BJ (cell line): ENCODE results near the gene SELENOO. TPM values are rescaled to one million over a fixed set of nuclear protein-coding genes. Genes with fewer than 3 reads are reported as not detected.

ENCODE experiments used
- CTCF ChIA-PET: fragments of 350-600 bp; formaldehyde crosslinking; extraction: SDS; loops from one replicate; lab custom pipeline; 2021; ENCODE audit warnings: antibody characterized with exemption, inconsistent platforms; lab: Yijun Ruan, JAX
- POLR2A ChIA-PET: fragments of 300-600 bp; sonication (Branson Sonifier 250); formaldehyde crosslinking; extraction: SDS; loops from one replicate; lab custom pipeline; 2021; ENCODE audit warnings: antibody characterized with exemption; lab: Charles Lee
- DNase-seq: peaks from one replicate; pipeline ENCODE4 v3.0.0-alpha.2; 2011; ENCODE audit warnings: low read depth
- H3K27me3 ChIP-seq: 2 replicates; pipeline ENCODE4 v1.6.0; 2011; ENCODE audit warnings: low read length; ENCODE audit not compliant: control insufficient read depth, insufficient read depth
- H3K36me3 ChIP-seq: 2 replicates; pipeline ENCODE4 v1.5.1; 2011; ENCODE audit warnings: low read length; ENCODE audit not compliant: control insufficient read depth, insufficient read depth
- H3K4me3 ChIP-seq: 2 replicates; pipeline ENCODE4 v1.5.1; 2011; ENCODE audit warnings: low read depth, mild to moderate bottlenecking, control low read depth, low read length
- polyA plus RNA-seq: library from polyadenylated mRNA; depleted of rRNA; stranded (reverse); fragments of >200 nt; gene quantifications from 2 replicates; pipeline ENCODE4 v1.2.3, GENCODE V29; 2011
- TF ChIP-seq, protein P1 (sequence below): IDR thresholded peaks from 2 replicates; pipeline ENCODE4 v1.5.1; 2011; ENCODE audit warnings: low read depth, mild to moderate bottlenecking, control low read depth, inconsistent platforms, low read length, moderate library complexity; ENCODE audit not compliant: insufficient read depth

SELENOO gene
- polyA plus RNA-seq, 1 experiment = 16.7 TPM

DNA sequence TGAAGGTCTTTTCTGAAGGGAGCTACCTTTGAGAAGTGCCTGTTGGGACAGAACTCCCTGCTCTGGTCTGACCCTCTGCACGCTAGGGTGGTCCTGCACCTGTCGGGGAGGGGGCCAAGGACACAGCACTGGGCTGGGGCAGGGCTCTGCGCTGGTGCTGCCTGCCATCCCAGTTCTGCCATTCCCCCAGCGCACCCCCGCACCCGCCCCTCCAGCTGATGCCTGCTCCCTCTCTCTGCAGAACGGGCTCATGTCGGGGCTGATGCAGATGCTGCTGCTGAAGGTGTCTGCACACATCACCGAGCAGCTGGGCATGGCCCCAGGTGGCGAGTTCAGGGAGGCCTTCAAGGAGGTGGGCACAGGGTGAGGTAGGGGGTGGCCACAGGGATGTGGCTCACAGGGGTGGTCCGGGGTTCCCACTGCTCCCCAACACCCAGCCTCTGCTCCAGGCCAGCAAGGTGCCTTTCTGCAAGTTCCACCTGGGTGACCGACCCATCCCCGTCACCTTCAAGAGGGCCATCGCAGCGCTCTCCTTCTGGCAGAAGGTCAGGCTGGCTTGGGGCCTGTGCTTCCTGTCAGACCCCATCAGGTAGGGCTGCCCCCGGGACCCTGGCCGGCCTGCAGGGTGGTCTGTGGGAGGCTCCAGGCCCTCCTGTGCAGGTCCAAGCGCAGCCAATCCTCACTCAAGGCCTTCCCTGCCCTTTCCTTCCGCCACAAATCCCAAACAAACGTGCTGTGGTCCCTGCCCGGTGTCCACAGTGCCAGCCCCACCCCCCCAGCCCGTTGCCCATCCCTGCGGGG, 3.6 kb upstream of the SELENOO start:
- Histone ChIP-seq H3K4me3 (no peak overlapping the region), H3K27me3 (no peaks in the 10 kb centered on the region), H3K36me3 (peaks cover 35% of the 10 kb centered on the region)
- CTCF ChIA-PET = no interaction called here
- POLR2A ChIA-PET = no interaction called here
- DNase-seq = no peak
- TF ChIP-seq, protein P1, sequence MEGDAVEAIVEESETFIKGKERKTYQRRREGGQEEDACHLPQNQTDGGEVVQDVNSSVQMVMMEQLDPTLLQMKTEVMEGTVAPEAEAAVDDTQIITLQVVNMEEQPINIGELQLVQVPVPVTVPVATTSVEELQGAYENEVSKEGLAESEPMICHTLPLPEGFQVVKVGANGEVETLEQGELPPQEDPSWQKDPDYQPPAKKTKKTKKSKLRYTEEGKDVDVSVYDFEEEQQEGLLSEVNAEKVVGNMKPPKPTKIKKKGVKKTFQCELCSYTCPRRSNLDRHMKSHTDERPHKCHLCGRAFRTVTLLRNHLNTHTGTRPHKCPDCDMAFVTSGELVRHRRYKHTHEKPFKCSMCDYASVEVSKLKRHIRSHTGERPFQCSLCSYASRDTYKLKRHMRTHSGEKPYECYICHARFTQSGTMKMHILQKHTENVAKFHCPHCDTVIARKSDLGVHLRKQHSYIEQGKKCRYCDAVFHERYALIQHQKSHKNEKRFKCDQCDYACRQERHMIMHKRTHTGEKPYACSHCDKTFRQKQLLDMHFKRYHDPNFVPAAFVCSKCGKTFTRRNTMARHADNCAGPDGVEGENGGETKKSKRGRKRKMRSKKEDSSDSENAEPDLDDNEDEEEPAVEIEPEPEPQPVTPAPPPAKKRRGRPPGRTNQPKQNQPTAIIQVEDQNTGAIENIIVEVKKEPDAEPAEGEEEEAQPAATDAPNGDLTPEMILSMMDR = no peak

DNA sequence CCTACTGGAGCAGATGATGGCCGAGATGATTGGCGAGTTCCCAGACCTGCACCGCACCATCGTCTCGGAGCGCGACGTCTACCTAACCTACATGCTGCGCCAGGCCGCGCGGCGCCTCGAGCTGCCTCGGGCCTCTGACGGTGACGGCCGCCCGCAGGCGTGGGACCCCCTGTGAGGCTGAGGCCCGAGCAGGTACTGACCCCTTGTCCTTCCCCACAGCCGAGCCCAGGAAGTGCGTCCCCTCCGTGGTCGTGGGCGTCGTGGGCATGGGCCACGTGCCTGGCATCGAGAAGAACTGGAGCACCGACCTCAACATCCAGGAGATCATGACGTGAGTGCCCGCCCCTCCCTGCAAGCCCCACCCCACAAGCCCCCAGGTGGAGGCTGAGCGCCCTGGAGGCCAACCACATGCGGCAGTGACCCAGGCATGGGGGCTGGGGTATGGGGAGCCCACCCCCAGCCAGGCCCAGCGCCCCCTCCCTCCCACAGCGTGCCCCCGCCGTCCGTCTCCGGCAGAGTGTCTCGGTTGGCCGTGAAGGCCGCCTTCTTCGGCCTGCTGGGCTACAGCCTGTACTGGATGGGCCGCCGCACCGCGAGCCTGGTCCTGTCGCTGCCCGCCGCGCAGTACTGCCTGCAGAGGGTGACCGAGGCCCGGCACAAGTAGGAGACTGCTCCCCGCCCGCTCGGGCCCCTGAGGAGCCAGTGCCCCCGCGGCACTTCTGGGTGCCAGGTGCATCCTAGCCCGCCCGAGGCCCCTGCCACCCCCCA, 2.8 kb upstream of the SELENOO start:
- ChIA-PET POLR2A (no interaction called here), CTCF (no interaction called here)
- H3K4me3 ChIP-seq = no peak overlapping the region
- peaks cover 35% of the 10 kb centered on the region for H3K36me3 ChIP-seq
- TF ChIP-seq, protein P1 = no peak
- H3K27me3 ChIP-seq = no peaks in the 10 kb centered on the region
- DNase-seq = no peak

DNA sequence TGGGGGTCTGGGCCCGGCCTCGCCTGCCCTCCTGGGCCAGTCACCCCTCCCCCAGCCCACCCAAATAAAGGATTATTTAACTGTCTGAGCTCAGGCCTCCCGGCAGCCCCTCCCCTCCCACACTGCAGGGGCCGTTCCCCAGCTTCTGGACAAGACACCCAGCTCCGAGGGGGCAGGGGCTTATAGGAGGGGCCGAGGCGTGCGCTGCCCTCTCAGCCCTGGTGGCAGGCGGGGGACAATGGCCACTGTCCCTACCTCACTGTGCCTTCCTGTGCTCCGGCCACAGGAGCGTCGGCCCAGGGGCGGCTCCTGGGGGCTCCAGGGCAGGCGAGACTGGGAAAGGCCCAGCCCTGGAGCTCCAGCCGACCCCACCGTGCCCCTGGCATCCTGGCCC, 2.2 kb upstream of the SELENOO start:
- H3K36me3 ChIP-seq = peaks cover 30% of the 10 kb centered on the region
- CTCF ChIA-PET = no interaction called here

DNA sequence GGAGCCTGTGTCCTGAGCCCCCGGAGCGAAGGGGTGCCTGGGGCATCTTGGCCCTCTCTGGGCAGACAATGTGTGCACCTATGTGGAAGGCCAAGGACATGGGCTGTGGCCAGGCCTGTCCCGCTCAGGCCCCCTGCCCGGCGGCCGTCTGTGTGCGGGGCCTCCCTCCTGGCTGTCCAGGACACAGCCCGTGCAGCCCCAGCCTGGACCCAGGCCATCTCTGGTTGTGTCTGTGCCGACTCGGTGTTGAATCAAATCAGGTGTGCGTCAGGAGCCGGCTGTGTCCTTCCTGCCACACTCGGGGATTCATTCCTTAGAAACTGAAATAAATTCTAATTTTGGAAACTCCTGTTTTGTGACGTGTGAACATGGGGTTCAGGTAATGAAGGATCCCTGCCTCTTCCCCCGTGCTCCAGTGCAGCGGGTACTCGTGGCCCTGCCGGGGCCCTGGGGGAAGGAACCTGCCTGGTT, 1.5 kb upstream of the SELENOO start:
- CTCF ChIA-PET = no interaction called here
- H3K36me3 ChIP-seq = peaks cover 23% of the 10 kb centered on the region
- no peak for DNase-seq
- H3K27me3 ChIP-seq = no peaks in the 10 kb centered on the region
- TF ChIP-seq, protein P1 = no peak
- no peak overlapping the region for H3K4me3 ChIP-seq
- POLR2A ChIA-PET = no interaction called here

More for the DNA sequence above, 2.2 kb upstream of the SELENOO start:
- H3K27me3 ChIP-seq = no peaks in the 10 kb centered on the region
- POLR2A ChIA-PET = no interaction called here
- no peak overlapping the region for H3K4me3 ChIP-seq
- TF ChIP-seq, protein P1 = no peak
- no peak for DNase-seq

DNA sequence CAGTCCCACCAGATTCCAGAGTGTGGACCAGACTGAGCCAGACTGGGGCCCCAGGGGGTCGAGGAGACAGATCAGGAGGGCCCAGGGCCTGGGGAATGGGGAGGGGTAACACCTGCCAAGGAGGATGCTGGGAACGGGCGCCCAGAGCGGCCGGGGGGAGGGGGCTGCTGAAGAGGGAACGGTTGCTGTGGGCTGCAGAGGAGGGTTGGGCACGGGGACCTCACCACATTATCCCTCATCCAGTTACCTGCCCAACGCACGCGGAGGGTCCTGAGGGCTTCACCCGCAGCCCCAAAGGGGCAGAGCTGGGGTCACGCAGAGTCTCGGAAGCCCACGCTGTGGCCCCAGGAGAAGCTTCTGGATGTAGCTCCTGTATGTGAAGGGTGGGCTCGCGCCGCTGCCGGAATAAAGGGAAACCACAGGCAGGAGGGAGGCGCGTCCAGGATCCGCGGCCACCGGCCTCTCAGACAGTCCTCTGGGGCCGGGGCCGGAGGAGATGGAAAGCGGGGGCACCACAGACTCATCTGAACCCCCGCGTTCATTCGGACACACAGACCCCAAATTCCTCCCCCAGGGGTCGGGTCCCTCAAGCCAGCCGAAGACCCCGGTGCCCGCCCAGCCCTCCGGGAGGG, 866 bp upstream of the SELENOO start:
- no peak for DNase-seq

More for the DNA sequence above, 866 bp upstream of the SELENOO start:
- Histone ChIP-seq H3K4me3 (peak overlapping the region; percentile 61), H3K27me3 (no peaks in the 10 kb centered on the region), H3K36me3 (peaks cover 18% of the 10 kb centered on the region)
- TF ChIP-seq, protein P1 = no peak
- ChIA-PET CTCF (no interaction called here), POLR2A (no interaction called here)
